ENCODE measurements around the gene MS4A13.
"Not testable (repeated sequence)": the region's sequence is repeated elsewhere in the genome, so short reads cannot be mapped to it uniquely, and the experiment has no call there.

MS4A13 gene

GRCh38 chr11:60511393-60511792 is 3.8 kb upstream of the MS4A13 start:
- TF ChIP-seq CTCF (IDR thresholded peaks at IDR 0.05; ENCODE audit: borderline replicate concordance, insufficient read depth, low read depth, low read length): no peak
- no peak overlapping the region for H3K4me3 ChIP-seq (ENCODE audit: low read depth, low read length)

- TF ChIP-seq CTCF (IDR thresholded peaks at IDR 0.05; ENCODE audit: borderline replicate concordance, insufficient read depth, low read depth, low read length): no peak
- H3K4me3 ChIP-seq (ENCODE audit: low read depth, low read length): no peak overlapping the region
Observed at GRCh38 chr11:60512651-60513225, 2.5 kb upstream of the MS4A13 start.

- TF ChIP-seq CTCF (IDR thresholded peaks at IDR 0.05; ENCODE audit: borderline replicate concordance, insufficient read depth, low read depth, low read length): no peak
Observed at GRCh38 chr11:60513496-60514460, 1.4 kb upstream of the MS4A13 start.

GRCh38 chr11:60528465-60528864 is 13.3 kb downstream of the MS4A13 start:
- TF ChIP-seq CTCF (IDR thresholded peaks at IDR 0.05; ENCODE audit: borderline replicate concordance, insufficient read depth, low read depth, low read length): no peak
- no peak overlapping the region for H3K4me3 ChIP-seq (ENCODE audit: low read depth, low read length)

More at GRCh38 chr11:60513496-60514460, 1.4 kb upstream of the MS4A13 start:
- no peak overlapping the region for H3K4me3 ChIP-seq (ENCODE audit: low read depth, low read length)

GRCh38 chr11:60528934-60529333 is 13.7 kb downstream of the MS4A13 start:
- no peak overlapping the region for H3K4me3 ChIP-seq (ENCODE audit: low read depth, low read length)
- TF ChIP-seq CTCF (IDR thresholded peaks at IDR 0.05; ENCODE audit: borderline replicate concordance, insufficient read depth, low read depth, low read length): no peak

GRCh38 chr11:60530454-60531100 is 15.4 kb downstream of the MS4A13 start:
- no peak for TF ChIP-seq CTCF (IDR thresholded peaks at IDR 0.05; ENCODE audit: borderline replicate concordance, insufficient read depth, low read depth, low read length)
- H3K4me3 ChIP-seq (ENCODE audit: low read depth, low read length): no peak overlapping the region

GRCh38 chr11:60532383-60532782 is 17.2 kb downstream of the MS4A13 start:
- H3K4me3 ChIP-seq (ENCODE audit: low read depth, low read length): not testable (repeated sequence)

GRCh38 chr11:60538627-60539026 is 23.4 kb downstream of the MS4A13 start:
- H3K4me3 ChIP-seq (ENCODE audit: low read depth, low read length): not testable (repeated sequence)
